ELR (cell line): ENCODE measurements around the gene ADPGK.

Source experiments
- DNase-seq: peaks from one replicate; pipeline ENCODE4 v3.0.0-alpha.2; 2015; ENCODE audit warnings: low read depth

Gene ADPGK

GRCh38 chr15:72790302-72790910 lies 6.8 kb upstream of the ADPGK start:
- DNase-seq: peak; percentile 45

GRCh38 chr15:72787526-72787925 lies 4.0 kb upstream of the ADPGK start:
- no peak for DNase-seq

GRCh38 chr15:72786676-72787345 lies 3.3 kb upstream of the ADPGK start:
- no peak for DNase-seq

GRCh38 chr15:72786242-72786641 lies 2.7 kb upstream of the ADPGK start:
- DNase-seq: no peak

- no peak for DNase-seq
These were observed 2.3 kb upstream of the ADPGK start for GRCh38 chr15:72785841-72786240.

GRCh38 chr15:72785432-72785831 lies 1.9 kb upstream of the ADPGK start:
- DNase-seq: peak; percentile 19

- no peak for DNase-seq
These were observed 908 bp upstream of the ADPGK start for GRCh38 chr15:72784456-72784876.

GRCh38 chr15:72783004-72783639 lies 436 bp downstream of the ADPGK start:
- peak; percentile 50 for DNase-seq

GRCh38 chr15:72782274-72783003 lies 1.1 kb downstream of the ADPGK start:
- no peak for DNase-seq

GRCh38 chr15:72781631-72782030 lies 1.9 kb downstream of the ADPGK start:
- DNase-seq: no peak

GRCh38 chr15:72778796-72779195 lies 4.8 kb downstream of the ADPGK start:
- DNase-seq: no peak

GRCh38 chr15:72774696-72775383 lies 8.7 kb downstream of the ADPGK start:
- DNase-seq: no peak

- no peak for DNase-seq
These were observed 12.2 kb downstream of the ADPGK start for GRCh38 chr15:72771329-72771725.

- no peak for DNase-seq
These were observed 12.8 kb downstream of the ADPGK start for GRCh38 chr15:72770673-72771328.

- DNase-seq: no peak
These were observed 16.8 kb downstream of the ADPGK start for GRCh38 chr15:72766780-72767179.

- DNase-seq: no peak
These were observed 17.5 kb downstream of the ADPGK start for GRCh38 chr15:72766025-72766424.

GRCh38 chr15:72764656-72765055 lies 18.9 kb downstream of the ADPGK start:
- DNase-seq: no peak

- no peak for DNase-seq
These were observed 22.8 kb downstream of the ADPGK start for GRCh38 chr15:72760590-72761260.

- peak; percentile 90 for DNase-seq
These were observed 25.4 kb downstream of the ADPGK start for GRCh38 chr15:72758182-72758581.

- DNase-seq: no peak
These were observed 29.5 kb downstream of the ADPGK start for GRCh38 chr15:72754096-72754495.
